Right lobe of liver (tissue), 4 donors: ENCODE data around the gene ATG14.

Experiments used
- POLR2A ChIP-seq: fragments of 450-650 bp; IDR thresholded peaks from one replicate; pipeline ENCODE4 v1.6.1; 2017; ENCODE audit warnings: antibody characterized with exemption, mild to moderate bottlenecking
- TF ChIP-seq, protein P1 (sequence below), 4 donors: fragments of 200-600 bp in 3 of 4; fragments of 450-650 bp in 1 of 4; IDR thresholded peaks; one replicate each; pipeline versions ENCODE4 v1.5.1 to v1.8.0; 2016 to 2022; ENCODE audit warnings: antibody characterized with exemption in 4 of 4, mild to moderate bottlenecking in 2 of 4
- donor health status: DM: no; HTN: no; CAD: no.
- donor health status: DM: no; HTN: no; CAD: no.
- donor health status: DM: no; HTN: yes; CAD: no.

- TF ChIP-seq, protein P1, sequence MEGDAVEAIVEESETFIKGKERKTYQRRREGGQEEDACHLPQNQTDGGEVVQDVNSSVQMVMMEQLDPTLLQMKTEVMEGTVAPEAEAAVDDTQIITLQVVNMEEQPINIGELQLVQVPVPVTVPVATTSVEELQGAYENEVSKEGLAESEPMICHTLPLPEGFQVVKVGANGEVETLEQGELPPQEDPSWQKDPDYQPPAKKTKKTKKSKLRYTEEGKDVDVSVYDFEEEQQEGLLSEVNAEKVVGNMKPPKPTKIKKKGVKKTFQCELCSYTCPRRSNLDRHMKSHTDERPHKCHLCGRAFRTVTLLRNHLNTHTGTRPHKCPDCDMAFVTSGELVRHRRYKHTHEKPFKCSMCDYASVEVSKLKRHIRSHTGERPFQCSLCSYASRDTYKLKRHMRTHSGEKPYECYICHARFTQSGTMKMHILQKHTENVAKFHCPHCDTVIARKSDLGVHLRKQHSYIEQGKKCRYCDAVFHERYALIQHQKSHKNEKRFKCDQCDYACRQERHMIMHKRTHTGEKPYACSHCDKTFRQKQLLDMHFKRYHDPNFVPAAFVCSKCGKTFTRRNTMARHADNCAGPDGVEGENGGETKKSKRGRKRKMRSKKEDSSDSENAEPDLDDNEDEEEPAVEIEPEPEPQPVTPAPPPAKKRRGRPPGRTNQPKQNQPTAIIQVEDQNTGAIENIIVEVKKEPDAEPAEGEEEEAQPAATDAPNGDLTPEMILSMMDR (IDR thresholded peaks at IDR 0.05) = no peak
- TF ChIP-seq POLR2A = no peak
These were observed 52.3 kb downstream of the ATG14 start for GRCh38 chr14:55359307-55359706.
